CD14-positive monocyte (primary cell): ENCODE measurements around the gene ZNF594. TPM values are rescaled to one million over a fixed set of nuclear protein-coding genes. Genes with fewer than 3 reads are reported as not detected.
"Not testable (repeated sequence)": the region's sequence is repeated elsewhere in the genome, so short reads cannot be mapped to it uniquely, and the experiment has no call there.

ENCODE experiments used
- DNase-seq, 3 donors: peaks; one replicate each; pipeline ENCODE4 v3.0.0-alpha.2; 2011 to 2022
- H2AFZ ChIP-seq: 2 replicates; pipeline ENCODE4 v1.6.0; 2012; ENCODE audit warnings: mild to moderate bottlenecking, low read depth, low read length, inconsistent platforms; ENCODE audit not compliant: insufficient read depth, poor library complexity, severe bottlenecking
- H3K27ac ChIP-seq, 2 donors: 1 replicate in 1 of 2; 2 replicates in 1 of 2; pipeline ENCODE4 v1.5.1; 2012 to 2013; ENCODE audit warnings: low read length in 2 of 2, control low read depth in 1 of 2, inconsistent platforms in 1 of 2, low read depth in 1 of 2, mild to moderate bottlenecking in 1 of 2
- H3K27me3 ChIP-seq, 2 donors: one replicate each; pipeline versions ENCODE4 v1.6.0 to v1.6.1; 2011 to 2013; ENCODE audit warnings: low read length in 2 of 2; ENCODE audit not compliant: control insufficient read depth in 2 of 2, insufficient read depth in 2 of 2
- H3K36me3 ChIP-seq, 2 donors: replicated peaks in 1 of 2; 1 replicate in 1 of 2; 2 replicates in 1 of 2; pipeline versions ENCODE4 v1.5.1 to v1.6.1; 2012 to 2013; ENCODE audit warnings: low read length in 2 of 2, control low read depth in 1 of 2, inconsistent platforms in 1 of 2, mild to moderate bottlenecking in 1 of 2; ENCODE audit not compliant: insufficient read depth in 2 of 2, control insufficient read depth in 1 of 2
- H3K4me1 ChIP-seq, 2 donors: 1 replicate in 1 of 2; 2 replicates in 1 of 2; pipeline versions ENCODE4 v1.5.1 to v1.6.1; 2012 to 2013; ENCODE audit warnings: low read length in 2 of 2, control low read depth in 1 of 2, inconsistent platforms in 1 of 2, mild to moderate bottlenecking in 1 of 2, moderate library complexity in 1 of 2; ENCODE audit not compliant: insufficient read depth in 2 of 2, control insufficient read depth in 1 of 2
- H3K4me2 ChIP-seq: replicated peaks from 2 replicates; pipeline ENCODE3; 2012; ENCODE audit warnings: low read length, moderate library complexity, mild to moderate bottlenecking; ENCODE audit not compliant: poor library complexity, severe bottlenecking; ENCODE audit errors: extremely low read depth
- H3K4me3 ChIP-seq, 3 experiments: fragments of 200-600 bp in 1 of 3; sonication (generic) in 1 of 3; replicated peaks in 1 of 3; 1 replicate in 2 of 3; 2 replicates in 1 of 3; pipeline ENCODE4 v1.5.1; 2011 to 2013; ENCODE audit warnings: low read length in 3 of 3, mild to moderate bottlenecking in 3 of 3, control low read depth in 2 of 3, low read depth in 2 of 3, inconsistent platforms in 1 of 3, moderate library complexity in 1 of 3
- H3K79me2 ChIP-seq: 2 replicates; pipeline ENCODE4 v1.6.0; 2012; ENCODE audit warnings: mild to moderate bottlenecking, control low read depth, inconsistent platforms, low read length, moderate library complexity; ENCODE audit not compliant: insufficient read depth
- H3K9ac ChIP-seq: 2 replicates; pipeline ENCODE4 v1.6.0; 2017; ENCODE audit warnings: low read length, mild to moderate bottlenecking; ENCODE audit not compliant: insufficient read depth, poor library complexity, severe bottlenecking
- H3K9me3 ChIP-seq, 2 donors: replicated peaks in 1 of 2; 1 replicate in 1 of 2; 2 replicates in 1 of 2; pipeline versions ENCODE4 v1.5.1 to v1.6.1; 2012 to 2013; ENCODE audit warnings: low read length in 2 of 2, control low read depth in 1 of 2; ENCODE audit not compliant: control insufficient read depth in 1 of 2, insufficient read depth in 1 of 2
- H4K20me1 ChIP-seq: 2 replicates; pipeline ENCODE4 v1.6.0; 2012; ENCODE audit warnings: mild to moderate bottlenecking, low read length, control low read depth, moderate library complexity; ENCODE audit not compliant: insufficient read depth
- H3K27ac Mint-ChIP-seq, 7 donors: one replicate each; pipeline ENCODE4 v1.8.0; 2020; ENCODE audit warnings: mild to moderate bottlenecking in 7 of 7, mixed read lengths in 7 of 7, moderate library complexity in 6 of 7, inconsistent platforms in 2 of 7
- H3K27me3 Mint-ChIP-seq, 3 donors: one replicate each; pipeline ENCODE4 v1.8.0; 2021 to 2022; ENCODE audit warnings: low read depth in 3 of 3, mild to moderate bottlenecking in 3 of 3, mixed read lengths in 3 of 3, moderate library complexity in 3 of 3, inconsistent platforms in 1 of 3
- H3K36me3 Mint-ChIP-seq, 2 donors: one replicate each; pipeline ENCODE4 v1.8.0; 2020; ENCODE audit warnings: mixed read lengths in 2 of 2, inconsistent platforms in 1 of 2, mild to moderate bottlenecking in 1 of 2
- H3K4me1 Mint-ChIP-seq: one replicate; pipeline ENCODE4 v1.8.0; 2020; ENCODE audit warnings: mild to moderate bottlenecking, mixed read lengths
- H3K4me3 Mint-ChIP-seq, 2 donors: one replicate each; pipeline ENCODE4 v1.8.0; 2020; ENCODE audit warnings: mild to moderate bottlenecking in 2 of 2, mixed read lengths in 2 of 2, moderate library complexity in 1 of 2
- H3K9me3 Mint-ChIP-seq, 7 donors: one replicate each; pipeline ENCODE4 v1.8.0; 2020 to 2022; ENCODE audit warnings: mixed read lengths in 7 of 7, mild to moderate bottlenecking in 6 of 7, moderate library complexity in 6 of 7, inconsistent platforms in 2 of 7
- WGBS: methylation state at CpG from one replicate; pipeline ENCODE4 v1.1.5; 2013; ENCODE audit warnings: missing lambda C conversion rate; ENCODE audit not compliant: insufficient coverage; 5-methylcytosine and 5-hydroxymethylcytosine counted together
- intact Hi-C, 2 donors: fragments of 100-400 bp; cut with micrococcal nuclease; formaldehyde crosslinking; loops; one replicate each; pipeline versions ENCODE4 v1.15.0 to v1.15.1; 2023
- polyA plus RNA-seq, 3 donors: library from polyadenylated mRNA; depleted of rRNA in 1 of 3; unstranded in 2 of 3; stranded (reverse) in 1 of 3; fragments of 300-500 nt in 2 of 3; fragments of >200 nt in 1 of 3; fragmentation: Illumina TruSeq in 2 of 3; gene quantifications; 1 replicate in 2 of 3; 2 replicates in 1 of 3; pipeline ENCODE4 v1.2.3, GENCODE V29; 2012 to 2021
- TF ChIP-seq, protein P1 (sequence below): fragments of 200-600 bp; IDR thresholded peaks from one replicate; pipeline ENCODE4 v1.8.0; 2022; ENCODE audit warnings: antibody characterized with exemption, mild to moderate bottlenecking

The ZNF594 gene
- polyA plus RNA-seq, 3 donors, result 0.34 to 1.0 TPM; not detected in 1

DNA sequence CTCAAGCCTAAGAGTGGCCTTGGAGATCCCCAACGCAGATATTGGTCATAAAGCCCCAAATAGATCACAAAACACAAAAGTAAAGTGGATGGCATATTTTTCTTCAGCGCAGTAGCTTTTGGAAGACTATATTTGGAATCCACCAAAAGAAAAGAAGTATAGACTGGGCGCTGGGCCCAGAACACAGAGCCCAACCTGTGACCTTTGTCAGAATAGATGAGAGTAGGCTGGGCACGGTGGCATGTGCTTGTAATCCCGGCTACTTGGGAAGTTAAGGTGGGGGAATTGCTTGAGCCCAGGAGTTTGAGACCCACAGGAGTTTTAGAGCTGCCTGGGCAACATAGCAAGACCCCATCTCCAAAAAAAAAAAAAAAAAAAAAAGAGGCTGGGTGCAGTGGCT lies 28.4 kb upstream of the ZNF594 start:
- H3K4me1 ChIP-seq, result peaks cover 19 to 32% of the 10 kb centered on the region in 2 donors
- Mint-ChIP-seq H3K9me3 (no peaks in the 10 kb centered on the region), H3K4me3 (no peak overlapping the region), H3K27ac (peak overlapping the region in 2 of 7 donors; percentile 23 to 37), H3K4me1 (peaks cover 40% of the 10 kb centered on the region), H3K36me3 (peaks cover 65 to 99% of the 10 kb centered on the region in 2 donors), H3K27me3 (peaks cover 0 to 2% (median 0%) of the 10 kb centered on the region in 3 donors)
- H3K4me3 ChIP-seq, result no peak overlapping the region
- no peak overlapping the region for H2AFZ ChIP-seq
- 100% methylated on average over 2 of the region's 5 CpGs for WGBS
- no peak overlapping the region for H3K9ac ChIP-seq
- no peaks in the 10 kb centered on the region for H3K9me3 ChIP-seq
- TF ChIP-seq, protein P1, sequence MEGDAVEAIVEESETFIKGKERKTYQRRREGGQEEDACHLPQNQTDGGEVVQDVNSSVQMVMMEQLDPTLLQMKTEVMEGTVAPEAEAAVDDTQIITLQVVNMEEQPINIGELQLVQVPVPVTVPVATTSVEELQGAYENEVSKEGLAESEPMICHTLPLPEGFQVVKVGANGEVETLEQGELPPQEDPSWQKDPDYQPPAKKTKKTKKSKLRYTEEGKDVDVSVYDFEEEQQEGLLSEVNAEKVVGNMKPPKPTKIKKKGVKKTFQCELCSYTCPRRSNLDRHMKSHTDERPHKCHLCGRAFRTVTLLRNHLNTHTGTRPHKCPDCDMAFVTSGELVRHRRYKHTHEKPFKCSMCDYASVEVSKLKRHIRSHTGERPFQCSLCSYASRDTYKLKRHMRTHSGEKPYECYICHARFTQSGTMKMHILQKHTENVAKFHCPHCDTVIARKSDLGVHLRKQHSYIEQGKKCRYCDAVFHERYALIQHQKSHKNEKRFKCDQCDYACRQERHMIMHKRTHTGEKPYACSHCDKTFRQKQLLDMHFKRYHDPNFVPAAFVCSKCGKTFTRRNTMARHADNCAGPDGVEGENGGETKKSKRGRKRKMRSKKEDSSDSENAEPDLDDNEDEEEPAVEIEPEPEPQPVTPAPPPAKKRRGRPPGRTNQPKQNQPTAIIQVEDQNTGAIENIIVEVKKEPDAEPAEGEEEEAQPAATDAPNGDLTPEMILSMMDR, result no peak
- H3K27ac ChIP-seq, result no peak overlapping the region
- H3K79me2 ChIP-seq, result peaks cover 21% of the 10 kb centered on the region
- no peak for DNase-seq
- H3K36me3 ChIP-seq, result peaks cover 68 to 94% of the 10 kb centered on the region in 2 donors
- H4K20me1 ChIP-seq, result peaks cover 74% of the 10 kb centered on the region
- intact Hi-C loops, result no loop called here
- no peaks in the 10 kb centered on the region for H3K27me3 ChIP-seq
- no peak overlapping the region for H3K4me2 ChIP-seq

DNA sequence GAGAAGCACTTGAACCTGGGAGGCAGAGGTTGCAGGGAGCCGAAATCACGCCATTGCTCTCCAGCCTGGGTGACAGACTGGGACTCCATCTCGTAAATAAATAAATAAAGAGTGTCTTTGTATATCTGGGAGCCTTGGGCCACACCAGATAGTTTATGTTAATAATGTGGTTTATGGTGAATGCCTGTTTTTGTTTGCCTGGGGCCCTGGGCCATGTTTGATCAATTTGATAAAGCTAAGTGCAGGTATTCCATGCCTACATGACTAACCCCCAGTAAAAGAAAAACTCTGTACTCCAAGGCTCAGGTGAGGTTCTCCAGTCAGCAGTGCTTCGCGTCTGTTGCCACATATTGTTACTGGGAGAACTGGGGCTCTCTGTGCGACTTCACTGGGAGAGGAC lies 27.9 kb upstream of the ZNF594 start:
- Histone ChIP-seq H2AFZ (no peak overlapping the region), H3K4me1 (peaks cover 15 to 26% of the 10 kb centered on the region in 2 donors), H3K27ac (no peak overlapping the region), H3K36me3 (peaks cover 70 to 94% of the 10 kb centered on the region in 2 donors), H3K27me3 (no peaks in the 10 kb centered on the region), H3K9me3 (no peaks in the 10 kb centered on the region), H3K9ac (no peak overlapping the region), H3K4me2 (no peak overlapping the region), H4K20me1 (peaks cover 73% of the 10 kb centered on the region), H3K4me3 (no peak overlapping the region), H3K79me2 (peaks cover 16% of the 10 kb centered on the region)
- intact Hi-C loops, result no loop called here
- TF ChIP-seq, protein P1, result no peak
- no peak for DNase-seq
- WGBS, result 100% methylated on average over 3 of the region's 6 CpGs
- peaks cover 0 to 2% (median 0%) of the 10 kb centered on the region in 3 donors for H3K27me3 Mint-ChIP-seq
- peaks cover 65 to 99% of the 10 kb centered on the region in 2 donors for H3K36me3 Mint-ChIP-seq
- H3K4me3 Mint-ChIP-seq, result no peak overlapping the region
- no peaks in the 10 kb centered on the region for H3K9me3 Mint-ChIP-seq
- H3K4me1 Mint-ChIP-seq, result peaks cover 35% of the 10 kb centered on the region
- H3K27ac Mint-ChIP-seq, result peak overlapping the region in 2 of 7 donors; percentile 23 to 42

GRCh38 chr17:5217562-5217961 lies 25.9 kb upstream of the ZNF594 start:
- H3K9ac ChIP-seq, H3K9me3 ChIP-seq, H3K27me3 ChIP-seq, DNase-seq, H3K27me3 Mint-ChIP-seq, H3K27ac Mint-ChIP-seq, H2AFZ ChIP-seq, intact Hi-C loops, H3K4me2 ChIP-seq, H3K4me3 ChIP-seq, H3K9me3 Mint-ChIP-seq, H3K27ac ChIP-seq, H3K4me3 Mint-ChIP-seq, H3K79me2 ChIP-seq: not testable (repeated sequence)
- no CpG with 5 or more reads among the region's 5 CpGs for WGBS
- H3K4me1 ChIP-seq, result peaks cover 24 to 34% of the 10 kb centered on the region in 2 donors
- H3K36me3 ChIP-seq, result peaks cover 74 to 93% of the 10 kb centered on the region in 2 donors
- H4K20me1 ChIP-seq, result peaks cover 72% of the 10 kb centered on the region
- H3K36me3 Mint-ChIP-seq, result peaks cover 70 to 100% of the 10 kb centered on the region in 2 donors
- peaks cover 27% of the 10 kb centered on the region for H3K4me1 Mint-ChIP-seq
